Muscle of back (tissue), 11 donors: ENCODE measurements around the gene HPCAL1. TPM values are rescaled to one million over a fixed set of nuclear protein-coding genes. Genes with fewer than 3 reads are reported as not detected.
"Not testable (repeated sequence)": the region's sequence is repeated elsewhere in the genome, so short reads cannot be mapped to it uniquely, and the experiment has no call there.

Source experiments
- DNase-seq, 3 donors: peaks; one replicate each; pipeline versions ENCODE4 v3.0.0 to v3.0.0-alpha.2; 2013
- polyA plus RNA-seq, 10 donors: library from polyadenylated mRNA; unstranded; fragments of 120-200 nt; gene quantifications; one replicate each; pipeline ENCODE4 v1.2.1, GENCODE V29; 2013; ENCODE audit not compliant: insufficient read length in 10 of 10

The HPCAL1 gene
- polyA plus RNA-seq, 10 donors: 19.9 to 39.4 (median 34.4) TPM

DNA sequence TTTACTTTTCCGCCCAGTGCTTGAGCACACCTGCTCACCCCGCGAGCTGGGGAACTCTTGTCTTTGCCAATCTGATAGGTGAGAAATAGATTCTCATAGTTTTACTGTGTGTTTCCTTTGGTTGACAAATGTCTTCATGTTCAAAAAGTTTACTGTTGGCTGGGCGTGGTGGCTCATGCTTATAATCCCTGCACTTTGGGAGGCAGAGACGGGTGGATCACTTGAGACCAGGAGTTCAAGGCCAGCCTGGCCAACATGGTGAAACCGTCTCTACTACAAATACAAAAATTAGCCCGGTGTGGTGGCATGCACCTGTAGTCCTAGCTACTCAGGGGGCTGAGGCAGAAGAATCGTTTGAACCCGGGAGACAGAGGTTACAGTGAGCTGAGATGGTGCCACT is 135.1 kb downstream of the HPCAL1 start:
- no peak for DNase-seq

DNA sequence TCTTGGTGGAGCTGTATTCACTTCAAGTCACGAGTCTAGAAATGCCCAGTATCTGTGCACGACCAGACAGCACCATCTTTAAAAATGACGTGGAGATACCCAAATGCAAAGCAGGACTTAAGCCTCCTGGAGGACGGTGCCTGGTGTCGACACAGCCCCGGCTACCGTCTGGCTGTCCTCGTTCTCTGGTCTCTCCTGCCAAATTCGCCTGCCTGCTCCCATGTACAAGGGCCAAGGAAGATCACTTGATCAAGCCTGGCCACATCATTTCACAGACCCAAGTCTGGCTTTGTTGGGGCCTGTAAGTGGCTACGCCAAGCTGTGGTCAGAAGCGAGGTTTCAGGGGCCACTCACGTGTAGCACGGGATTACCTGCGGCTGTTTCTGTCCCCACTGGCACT is 136.0 kb downstream of the HPCAL1 start:
- DNase-seq: no peak

DNA sequence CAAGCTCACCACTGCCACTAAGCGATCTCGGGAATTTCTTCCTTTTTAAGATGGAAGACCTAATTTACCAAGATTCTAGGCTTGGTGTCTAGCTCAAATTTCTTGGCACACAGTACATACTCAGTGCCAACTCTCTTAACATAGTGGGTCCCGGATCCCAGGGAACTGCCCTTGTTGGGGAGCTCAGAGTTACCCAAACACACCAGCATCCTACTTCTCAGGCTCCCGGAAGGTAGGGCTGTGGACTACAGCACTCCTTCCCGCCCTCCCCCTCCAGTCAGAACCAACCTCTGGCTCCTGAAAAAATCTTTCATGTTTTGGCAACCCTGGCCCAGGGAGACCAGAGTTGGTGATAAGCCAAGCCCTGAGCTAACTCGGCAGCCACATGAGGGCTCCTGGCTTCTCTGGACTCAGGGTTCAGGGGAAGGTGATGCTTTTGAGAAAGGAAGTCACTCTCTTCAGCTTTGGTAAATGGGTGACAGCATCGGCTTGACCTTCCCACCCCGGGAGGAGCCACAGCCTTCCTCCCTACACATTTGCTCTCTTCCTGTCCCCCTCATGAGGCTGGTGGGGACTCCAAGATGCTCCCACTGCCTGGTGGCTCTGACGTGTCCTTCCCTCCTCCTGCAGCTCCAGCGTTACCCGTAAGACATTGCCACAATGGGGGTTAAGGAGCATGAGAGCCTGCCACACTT is 136.6 kb downstream of the HPCAL1 start:
- DNase-seq: no peak

DNA sequence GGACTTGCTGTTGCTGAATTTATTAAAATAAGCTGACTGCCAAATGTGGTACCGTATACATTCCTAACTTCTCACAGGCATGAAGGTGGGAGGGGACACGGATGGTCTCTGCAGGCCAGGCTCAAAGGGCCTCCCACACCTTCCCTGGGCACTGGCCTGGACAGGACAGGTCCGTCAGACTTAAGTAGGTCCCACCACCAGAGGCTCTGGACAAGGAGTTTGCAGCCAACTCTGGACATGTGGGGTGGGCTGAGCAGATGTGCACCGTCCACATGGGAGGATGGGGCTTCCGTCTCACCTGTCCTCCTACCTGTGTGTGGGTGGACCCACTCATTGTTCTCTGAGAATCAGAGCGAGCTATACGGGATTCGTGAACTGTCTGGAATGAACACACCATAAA is 137.3 kb downstream of the HPCAL1 start:
- no peak for DNase-seq

DNA sequence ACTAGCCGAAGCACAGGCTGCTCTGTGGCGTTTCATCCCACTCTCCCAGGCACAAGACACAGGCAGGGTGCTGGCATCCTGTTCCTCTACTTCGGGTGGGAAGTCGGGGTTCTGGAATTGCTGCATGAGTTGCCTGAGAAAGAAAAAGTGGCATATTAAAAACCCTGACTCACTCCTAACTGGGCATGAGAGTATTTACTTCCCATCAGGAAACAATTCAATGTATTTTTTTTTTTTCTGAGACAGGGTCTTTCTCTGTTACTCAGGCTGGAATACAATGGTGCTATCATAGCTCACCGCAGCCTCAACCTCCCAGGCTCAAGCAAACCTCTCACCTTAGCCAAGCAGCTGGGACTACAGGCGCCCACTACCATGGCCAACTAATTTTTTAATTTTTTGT is 138.0 kb downstream of the HPCAL1 start:
- DNase-seq: no peak

DNA sequence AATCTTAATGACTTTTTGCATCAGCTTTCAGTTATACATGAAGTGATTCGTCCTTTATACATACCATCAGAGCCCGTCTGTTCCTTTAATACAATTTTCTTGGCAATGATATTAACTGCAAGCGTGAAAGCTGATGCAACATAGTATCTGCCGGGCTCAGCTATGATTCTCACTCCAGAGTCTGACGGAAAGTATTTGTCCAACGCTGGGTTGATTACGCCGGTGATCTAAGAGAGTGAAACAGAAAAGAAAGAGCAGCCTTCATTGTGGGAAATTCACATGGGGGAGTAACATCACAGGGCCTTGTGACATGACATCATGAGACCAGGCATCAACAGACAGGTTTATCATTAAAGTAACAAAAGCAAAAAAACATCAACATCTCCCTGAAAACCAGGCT is 139.2 kb downstream of the HPCAL1 start:
- no peak for DNase-seq

DNA sequence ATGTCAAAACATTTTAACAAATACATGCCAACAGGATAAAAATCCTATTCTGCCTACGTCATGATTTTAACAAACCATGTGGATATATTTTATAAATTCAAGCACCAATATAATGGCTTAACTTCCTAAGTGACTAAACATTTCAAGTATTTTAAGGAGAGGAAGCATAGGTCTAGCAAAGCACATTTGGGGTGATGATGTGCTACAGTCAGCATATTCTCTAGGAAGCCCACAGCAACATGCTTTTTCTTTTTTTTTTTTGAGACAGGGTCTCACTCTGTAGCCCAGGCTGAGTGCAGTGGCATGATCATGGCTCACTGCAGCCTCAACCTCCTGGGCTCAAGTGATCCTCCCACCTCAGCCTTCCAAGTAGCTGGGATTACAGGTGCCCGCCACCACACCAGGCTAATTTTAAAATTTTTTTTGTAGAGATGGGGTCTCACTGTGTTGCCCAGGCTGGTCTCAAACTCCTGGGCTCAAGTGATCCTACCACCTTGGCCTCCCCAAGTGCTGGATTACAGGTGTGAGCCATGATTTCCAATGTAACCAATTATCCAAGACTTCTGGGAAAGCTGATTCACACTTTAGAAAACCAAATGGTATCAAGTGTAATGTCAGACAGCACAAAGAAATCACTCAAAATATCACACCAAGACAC is 139.9 kb downstream of the HPCAL1 start:
- DNase-seq: not testable (repeated sequence)

DNA sequence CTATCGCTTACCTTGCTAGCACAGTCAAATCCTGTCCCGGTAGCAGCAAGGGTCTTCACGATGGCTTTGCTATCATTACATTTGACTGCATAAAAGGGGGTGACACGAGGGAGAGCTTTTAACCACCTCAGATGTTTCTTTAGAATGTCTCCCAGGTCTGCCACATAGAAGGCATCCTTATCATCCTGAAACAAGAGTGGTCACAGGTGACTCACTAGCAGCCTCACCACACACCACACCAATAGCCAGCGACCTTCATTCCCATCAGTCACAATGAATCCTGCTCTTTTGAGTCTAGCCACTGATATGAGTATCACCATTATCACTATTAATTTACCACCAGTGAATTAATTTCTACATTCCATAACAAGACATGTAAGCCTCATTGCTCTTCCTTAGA is 141.8 kb downstream of the HPCAL1 start:
- DNase-seq: no peak

DNA sequence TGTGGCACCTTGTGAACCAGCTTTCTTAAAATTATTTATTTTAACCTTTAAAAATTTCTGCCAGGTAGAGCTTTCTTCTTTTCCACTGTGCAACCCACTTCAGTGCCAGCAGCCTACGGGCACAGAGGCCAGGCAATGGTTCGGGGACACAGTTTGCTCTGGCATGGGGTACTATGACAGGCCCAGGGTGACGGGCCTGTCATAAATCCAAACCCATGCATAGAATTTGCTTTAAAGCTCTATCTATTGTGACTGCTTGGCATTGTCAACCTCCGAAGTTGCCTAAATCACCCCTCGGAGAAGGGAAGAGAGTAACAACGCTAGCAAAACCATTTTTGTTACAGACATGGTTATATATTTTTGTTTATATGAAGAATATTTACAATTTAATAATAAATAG is 143.9 kb downstream of the HPCAL1 start:
- DNase-seq: no peak

DNA sequence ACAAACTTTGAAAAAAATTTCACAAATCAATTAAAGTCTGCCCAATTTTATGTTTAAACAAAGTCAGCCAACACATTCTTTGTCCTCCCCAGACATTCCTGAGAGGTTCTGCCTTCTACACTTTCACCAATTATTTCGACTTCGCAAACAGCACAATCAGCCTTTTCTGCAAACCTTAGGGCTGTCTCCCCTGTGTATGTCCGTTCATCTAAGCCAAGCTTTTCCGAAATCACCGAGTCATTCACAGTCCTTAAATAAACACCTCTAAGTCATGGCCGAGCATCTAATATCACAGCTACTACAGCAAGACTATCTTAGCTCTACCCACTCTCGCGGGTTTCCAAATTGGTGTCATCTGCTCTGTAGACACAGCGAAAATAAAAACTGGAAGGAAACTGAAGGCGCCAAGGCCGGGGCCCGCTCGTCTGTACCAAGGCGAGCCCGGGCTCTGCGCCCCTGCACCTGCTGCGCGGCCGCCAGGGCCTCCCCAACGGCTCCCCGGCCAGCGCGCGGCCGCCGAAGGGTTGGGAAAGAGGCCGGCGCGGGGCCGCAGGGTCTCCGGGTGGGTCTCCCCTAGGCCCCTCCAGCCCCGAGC is 144.7 kb downstream of the HPCAL1 start:
- peak; percentile 30 to 86 (median 65) for DNase-seq

DNA sequence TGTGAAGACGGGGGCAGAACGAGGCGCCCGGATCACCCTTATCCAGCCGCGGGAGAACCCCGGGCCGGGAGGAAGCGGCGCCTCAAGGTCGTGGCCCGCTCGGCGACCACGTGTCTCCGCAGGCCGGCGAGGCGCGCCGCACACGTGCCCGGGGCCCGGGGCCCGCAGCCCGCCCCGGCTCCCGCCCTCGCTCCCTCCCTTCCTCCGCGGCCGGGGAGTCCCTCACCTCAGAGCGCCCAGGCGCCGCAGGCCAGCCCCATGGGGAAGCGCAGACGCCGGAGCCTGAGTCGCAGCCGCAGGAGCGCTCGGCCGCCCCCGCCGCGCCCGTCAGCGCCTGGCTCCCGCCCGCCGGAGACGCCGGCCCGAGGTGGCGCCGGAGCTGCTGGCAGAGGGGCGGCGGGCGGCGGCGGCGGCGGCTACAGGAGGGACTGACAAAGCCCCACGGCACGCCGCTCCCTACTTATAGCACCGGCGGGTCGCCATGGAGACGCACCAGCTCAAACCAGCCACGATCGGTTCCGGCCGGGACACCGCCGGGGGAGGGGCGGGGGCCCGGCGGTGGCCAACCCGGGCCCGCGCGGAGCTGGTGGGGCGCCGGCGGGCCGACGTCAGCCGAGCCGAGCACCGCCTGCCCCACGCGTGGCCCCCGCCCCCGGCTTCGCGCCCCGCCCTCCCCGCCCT is 145.3 kb downstream of the HPCAL1 start, which contains the start of gene ODC1:
Gene ODC1 (minus strand): TSS at position 433 of the 681 bp plus-strand sequence. CDS start 3,295 bp downstream, outside the sequence.
- peak in 2 of 3 donors; percentile 41 to 94 for DNase-seq

DNA sequence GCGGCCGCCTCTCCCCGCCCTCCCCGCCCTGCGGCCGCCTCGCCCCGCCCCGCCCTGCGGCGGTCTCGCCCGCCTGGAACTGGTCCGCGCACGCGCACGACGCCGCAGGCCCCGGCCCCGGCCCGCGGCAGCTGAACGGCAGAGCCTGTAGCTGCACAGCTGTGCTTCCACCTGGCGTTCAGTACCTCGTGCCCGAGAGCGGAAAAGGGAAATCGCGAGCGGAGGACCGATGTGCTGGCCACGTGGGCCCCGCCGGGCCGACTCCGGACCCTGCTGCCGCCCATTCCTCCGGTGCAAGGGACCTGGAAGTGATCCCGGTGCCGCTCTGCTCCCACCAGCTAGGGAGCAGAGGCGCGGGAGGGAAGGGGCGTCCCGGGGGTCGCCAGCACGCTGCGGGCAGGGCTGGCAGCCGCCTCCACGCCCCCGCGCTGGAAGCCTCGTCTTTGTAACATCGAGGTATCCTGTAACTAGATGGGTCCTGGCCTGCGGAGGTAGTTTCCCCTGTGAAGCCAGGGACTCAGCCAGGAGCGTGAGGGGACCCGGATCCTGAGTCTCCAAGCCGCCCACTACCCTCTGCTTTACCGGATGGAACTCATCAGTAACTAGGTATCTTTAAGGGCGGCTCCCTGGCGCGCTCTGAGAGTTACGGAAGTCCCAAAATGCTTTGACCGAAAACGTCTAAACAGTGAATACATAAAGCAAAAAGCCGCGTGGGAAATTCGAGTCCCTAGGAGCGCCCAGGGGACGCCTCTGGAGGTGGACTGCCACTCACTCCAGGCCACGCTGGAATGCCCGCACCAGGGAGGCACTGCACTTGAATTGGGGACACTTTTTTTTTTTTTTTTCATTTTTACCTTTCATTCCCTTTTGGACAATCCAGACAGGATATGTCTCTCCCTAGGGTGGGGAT is 146.1 kb downstream of the HPCAL1 start:
- peak; percentile 93 to 96 (median 94) for DNase-seq

DNA sequence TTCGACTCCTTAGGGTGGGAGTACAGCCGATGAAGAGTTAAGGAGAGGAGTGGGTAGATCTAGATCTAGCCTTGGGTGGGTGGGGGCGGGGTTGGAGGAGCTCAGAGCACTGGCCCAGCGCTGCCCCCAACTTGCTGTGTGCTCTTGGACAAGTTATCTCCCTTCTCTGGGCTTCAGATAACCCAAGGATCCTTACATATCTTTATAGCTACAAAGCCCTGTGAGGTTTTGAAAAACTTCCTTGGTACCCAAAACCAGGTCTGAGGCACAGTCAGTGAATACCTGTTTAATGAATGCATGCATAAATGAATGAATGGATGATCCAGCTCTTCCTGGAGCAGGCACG is 146.8 kb downstream of the HPCAL1 start:
- no peak for DNase-seq

DNA sequence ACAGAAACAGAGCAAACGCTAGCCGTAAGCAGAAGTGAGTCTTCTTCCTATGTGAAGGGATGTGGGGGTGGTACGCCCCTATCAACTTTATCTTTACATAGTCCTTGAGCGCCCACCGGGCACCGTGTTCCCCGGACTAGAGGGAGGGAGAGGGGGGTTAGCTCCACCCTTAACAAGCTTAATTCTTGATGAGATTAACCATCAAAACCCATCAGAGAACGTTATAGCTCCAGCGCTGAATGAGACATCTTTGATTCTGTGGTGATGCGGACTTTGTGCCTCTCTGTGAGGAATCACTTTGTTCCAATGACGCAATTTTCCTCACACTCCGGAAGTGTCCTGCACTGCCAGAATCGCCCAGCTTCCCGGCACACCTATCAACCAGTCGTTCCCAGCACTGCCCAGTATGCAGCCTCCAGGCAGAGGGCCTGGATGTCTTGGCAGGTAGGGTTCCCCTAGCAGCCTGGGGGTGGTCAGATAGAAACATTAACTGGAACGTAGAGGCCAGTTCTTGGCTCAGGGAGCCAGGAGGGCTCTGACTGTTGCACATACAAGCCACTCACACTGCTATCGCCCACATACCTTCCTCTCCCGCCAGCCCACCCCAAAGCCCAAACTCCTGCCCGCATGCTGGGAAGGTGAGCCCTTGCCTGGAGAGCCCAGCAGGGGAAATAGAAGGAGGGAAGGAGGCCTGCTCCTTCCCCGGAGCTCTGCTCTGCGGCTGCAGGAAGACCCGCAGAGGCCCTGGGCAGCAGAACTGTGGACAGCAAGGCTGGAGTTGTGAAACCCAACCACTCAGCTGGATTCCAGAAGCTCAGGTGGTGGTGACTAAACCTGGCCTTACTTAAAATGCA is 147.4 kb downstream of the HPCAL1 start:
- no peak for DNase-seq

DNA sequence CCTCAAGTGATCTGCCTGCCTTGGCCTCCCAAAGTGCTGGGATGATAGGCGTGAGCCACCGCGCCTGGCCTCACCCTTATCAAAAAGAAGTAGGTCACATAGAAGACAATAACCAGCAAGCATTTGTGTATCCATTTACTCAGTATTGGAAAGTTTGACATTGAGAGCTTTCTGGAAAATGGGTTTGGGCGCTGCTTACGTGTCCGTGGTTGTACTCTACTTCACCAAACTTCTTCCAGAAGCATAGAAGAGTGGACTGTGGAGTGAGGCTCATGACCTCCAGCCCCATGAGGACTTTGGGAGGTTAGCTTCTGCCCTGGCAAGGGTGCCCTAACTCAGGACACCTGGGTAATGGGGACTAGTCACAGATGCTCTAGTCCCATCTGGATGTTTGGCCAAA is 149.1 kb downstream of the HPCAL1 start:
- DNase-seq: no peak

DNA sequence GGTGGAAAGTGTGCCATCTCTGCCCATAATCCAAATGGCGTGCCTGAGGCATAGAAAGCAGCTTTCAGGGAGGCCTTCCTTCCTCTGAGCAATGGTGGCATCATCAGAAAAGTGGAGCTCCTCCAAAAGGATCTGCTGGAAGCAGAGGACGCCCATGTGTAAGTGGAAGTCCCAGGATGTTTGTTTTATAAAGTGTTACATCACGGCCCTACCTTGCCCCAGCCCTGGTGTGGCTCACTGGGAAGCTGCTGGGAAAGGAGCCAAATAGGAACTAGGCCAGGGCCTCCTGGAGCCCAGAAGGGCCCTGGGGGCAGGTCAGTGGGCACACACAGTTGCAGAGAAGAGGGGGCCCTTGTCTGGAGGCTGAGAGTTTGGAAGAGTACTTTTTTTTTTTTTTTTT is 149.6 kb downstream of the HPCAL1 start:
- DNase-seq: no peak

DNA sequence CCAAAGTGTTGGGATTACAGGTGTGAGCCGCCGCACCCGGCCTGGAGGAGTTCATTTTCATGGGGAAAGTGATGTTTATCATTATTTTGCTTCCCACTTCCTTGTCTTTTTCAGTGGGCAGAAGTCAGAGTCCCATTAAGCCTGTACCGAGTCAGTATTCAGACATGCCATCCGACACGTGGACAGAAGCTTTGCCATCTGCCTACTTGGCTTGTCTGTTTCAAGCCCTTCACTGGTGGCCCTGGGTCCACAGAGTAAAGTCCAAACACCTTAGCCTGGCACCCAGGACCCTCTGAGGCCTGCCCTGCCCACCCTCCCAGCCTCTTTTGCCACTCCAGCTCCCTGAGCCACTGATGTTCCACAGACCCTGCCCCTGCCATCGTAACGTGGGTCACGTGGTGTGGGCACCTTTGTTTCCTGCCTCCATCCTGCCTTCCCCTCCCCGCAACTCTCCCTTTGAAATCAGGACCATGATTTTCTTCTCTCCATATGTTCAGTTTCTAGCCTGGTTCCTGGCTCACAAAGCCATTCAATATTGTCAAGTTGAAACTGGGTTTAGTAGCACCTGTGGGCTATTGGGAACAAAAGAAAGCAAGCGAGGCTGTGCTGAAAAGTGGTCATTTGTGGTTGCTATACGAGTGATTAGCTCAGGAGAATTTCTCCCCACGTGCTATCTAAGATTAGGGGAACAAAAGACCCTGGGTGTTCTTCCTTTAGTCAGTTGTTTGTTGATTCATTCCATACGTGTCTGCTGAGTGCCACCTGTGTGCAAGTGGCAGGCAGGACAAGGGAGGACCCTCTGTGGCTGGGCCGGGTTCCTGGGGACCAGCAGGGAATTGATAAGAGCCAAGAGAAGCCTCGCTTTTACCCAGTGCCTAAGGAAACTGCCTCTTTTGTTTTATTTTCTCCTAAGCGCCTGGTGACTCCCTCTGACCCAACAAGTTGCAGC is 150.5 kb downstream of the HPCAL1 start:
- DNase-seq: no peak

DNA sequence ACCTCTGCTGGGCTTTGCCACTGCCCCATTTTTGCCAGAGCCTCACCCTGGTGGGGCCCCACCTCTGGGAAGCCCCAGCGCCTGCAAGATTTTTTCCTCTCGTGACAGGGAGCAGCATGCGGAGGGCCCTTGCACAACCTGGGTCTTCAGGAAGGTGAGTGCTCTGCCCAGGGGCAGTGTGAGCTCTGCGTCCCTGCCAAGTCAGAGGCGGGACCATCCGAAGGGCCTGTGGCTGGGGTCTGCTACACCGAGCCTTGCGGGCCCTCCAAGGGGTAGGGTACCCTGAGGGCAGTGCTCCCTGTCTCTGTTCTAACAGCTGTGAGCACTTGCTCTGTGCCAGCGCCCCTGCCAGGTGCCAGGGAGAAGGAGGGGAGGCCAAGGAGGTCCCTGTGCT is 151.2 kb downstream of the HPCAL1 start:
- no peak for DNase-seq

DNA sequence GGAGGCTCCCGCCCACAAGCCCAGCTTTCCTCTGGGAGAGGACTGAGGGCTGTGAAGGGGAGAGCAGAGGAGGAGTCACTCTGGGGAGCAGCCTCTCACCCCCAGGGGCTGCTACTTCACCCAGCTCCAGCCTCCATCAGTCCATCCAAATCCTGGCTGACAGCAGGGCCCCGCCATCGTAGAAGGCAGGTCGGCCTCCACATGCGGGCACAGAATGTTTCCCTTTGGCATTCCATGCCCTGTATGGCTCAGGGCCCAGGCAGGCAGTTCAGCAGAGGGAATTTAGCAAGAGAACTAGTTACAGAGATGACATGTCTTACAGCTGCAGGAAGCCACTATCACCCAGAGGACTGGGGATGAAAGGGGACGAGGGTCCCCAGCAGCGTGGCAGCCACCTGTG is 151.8 kb downstream of the HPCAL1 start:
- no peak for DNase-seq
